GM21423 (cell line): Measurements from ENCODE around the gene NAV1.
A peak's percentile ranks its signal among the peaks of the same experiment; 100 is the strongest.

Experiments used
- ATAC-seq: cut with Tn5 transposase; IDR thresholded peaks from one replicate; pipeline ENCODE4 v1.9.1; 2021; ENCODE audit warnings: mild to moderate bottlenecking, moderate library complexity; ENCODE audit not compliant: unreplicated experiment

NAV1 gene

GRCh38 chr1:201502511-201502857, 36.4 kb upstream of the NAV1 start:
- no peak for ATAC-seq

GRCh38 chr1:201503397-201504176, 35.3 kb upstream of the NAV1 start:
- ATAC-seq: no peak

DNA sequence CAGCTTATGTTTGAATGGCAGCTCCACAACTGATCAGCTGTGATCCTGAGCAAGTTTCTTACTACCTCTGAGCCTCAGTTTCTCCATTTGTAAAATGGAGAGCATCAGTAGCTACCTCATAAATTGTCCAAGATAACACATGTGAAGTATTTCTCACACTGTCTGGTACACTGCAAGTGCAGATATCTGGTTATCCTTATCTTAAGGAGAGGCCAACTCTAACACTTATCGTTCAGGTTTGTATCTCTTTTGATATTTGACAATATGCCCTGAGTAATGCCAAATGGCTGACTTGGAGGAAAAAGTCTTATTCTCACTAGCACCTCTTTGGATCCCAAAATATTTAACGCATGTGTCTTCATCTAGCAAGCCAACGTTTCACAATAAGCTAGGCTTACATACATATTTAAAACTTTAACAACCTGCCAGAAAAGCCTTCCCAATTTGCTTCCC, 34.7 kb upstream of the NAV1 start:
- no peak for ATAC-seq

- ATAC-seq: no peak
These were observed 34.0 kb upstream of the NAV1 start for GRCh38 chr1:201504799-201505502.

DNA sequence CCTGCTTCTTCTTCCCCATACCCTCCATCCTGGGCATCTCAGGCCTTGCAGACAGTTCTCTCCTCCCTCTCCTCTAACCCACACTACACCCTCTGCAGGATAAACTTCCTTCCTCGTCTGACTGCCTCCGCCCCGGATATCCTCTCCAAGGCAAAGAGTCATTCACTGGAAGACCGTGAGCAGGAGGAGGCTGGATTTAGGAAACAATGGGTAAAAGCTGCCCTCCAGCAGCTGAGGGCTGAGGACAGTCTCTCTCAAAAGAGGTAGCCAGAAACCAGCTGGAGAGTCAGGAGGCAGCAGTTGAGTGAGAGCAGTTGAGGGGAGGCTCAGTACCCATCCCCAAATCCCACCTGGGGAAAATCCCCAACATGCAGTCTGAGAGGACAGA, 33.4 kb upstream of the NAV1 start:
- no peak for ATAC-seq

DNA sequence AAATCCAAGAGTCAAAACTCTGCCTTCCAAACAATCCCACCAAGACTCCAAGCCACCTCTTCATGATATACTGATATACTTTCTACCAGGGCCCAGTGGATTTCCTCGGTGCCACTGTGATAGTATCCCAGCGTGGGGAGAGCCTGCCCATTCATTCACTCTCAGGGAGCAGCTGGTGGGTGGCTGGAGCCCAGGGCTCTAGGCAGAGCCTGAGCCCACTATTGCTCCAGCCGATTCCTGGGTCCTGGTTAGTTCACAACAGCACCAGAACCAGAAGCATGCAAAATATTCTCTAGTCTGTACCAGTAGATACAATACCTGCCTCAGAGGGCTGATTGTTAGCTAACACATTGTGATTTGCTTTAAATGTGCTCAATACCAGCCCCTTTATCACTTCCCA, 32.8 kb upstream of the NAV1 start:
- ATAC-seq: no peak

GRCh38 chr1:201506557-201507359, 32.2 kb upstream of the NAV1 start, which contains the start of gene CSRP1:
Gene CSRP1 (minus strand): TSS chr1:201507123. CDS start chr1:201496303, 10,820 bp downstream.
- ATAC-seq: peak; percentile 88

DNA sequence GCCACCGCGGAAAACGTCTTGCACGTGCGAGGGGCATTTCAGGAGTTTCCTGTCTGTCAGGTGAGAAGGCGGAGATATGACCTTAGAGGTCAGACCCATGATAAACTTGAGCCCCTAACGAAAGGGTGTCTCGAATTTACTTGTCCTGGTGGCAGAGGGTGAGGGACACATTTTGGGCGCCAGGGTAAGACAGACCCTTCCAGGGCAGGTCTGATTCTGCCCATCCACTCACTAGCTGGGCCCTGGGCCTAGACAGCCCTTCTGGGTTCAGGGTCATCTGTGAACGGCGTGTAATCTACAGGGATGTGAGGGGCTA, 31.6 kb upstream of the NAV1 start:
- ATAC-seq: no peak

DNA sequence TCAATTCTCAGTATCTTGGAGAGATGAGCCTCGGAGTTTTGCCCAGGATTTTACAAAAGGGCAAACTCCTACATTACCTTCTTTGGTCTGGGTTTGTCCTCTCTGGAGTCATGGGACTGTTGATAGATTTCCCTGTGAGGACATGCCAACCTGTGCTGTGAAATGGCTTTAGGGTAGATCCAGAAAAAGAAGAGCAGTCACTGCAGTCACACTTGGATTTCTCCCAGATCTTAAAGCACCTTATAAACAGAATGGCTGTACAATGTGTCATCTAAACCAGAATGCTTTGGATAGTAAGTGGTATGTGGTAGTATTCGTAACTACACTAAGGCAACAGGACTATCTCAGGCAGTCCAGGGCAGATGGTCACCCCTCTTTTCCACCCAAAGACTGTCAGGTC, 30.1 kb upstream of the NAV1 start:
- no peak for ATAC-seq

- no peak for ATAC-seq
These were observed 29.1 kb upstream of the NAV1 start for GRCh38 chr1:201509601-201510374.

- no peak for ATAC-seq
These were observed 28.2 kb upstream of the NAV1 start for GRCh38 chr1:201510734-201511133.

DNA sequence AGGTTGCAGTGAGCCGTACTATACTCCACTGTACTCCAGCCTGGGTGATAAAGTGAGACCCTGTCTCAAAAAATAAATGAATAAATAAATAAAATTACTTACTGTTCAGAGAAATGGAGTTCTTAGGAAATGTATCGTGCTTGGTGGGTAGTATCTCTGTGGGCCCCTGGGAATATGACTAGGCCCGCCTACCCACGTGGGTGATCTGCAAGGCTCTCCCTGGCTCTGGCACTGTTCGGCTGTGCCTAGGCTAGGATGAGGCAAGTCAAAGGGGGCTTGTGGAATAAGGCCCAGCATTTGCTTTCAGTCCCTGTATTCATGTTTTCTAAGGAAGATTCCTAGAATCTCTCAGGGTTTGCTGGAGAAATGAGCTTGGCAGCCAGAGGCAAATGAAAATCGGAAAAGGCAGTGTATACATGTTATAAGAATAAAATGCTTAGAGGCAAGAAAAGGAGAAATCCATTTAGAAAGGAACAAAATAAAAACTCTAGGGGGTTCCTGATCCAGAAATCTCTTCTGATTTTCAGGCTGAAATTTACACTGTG, 27.5 kb upstream of the NAV1 start:
- ATAC-seq: no peak

DNA sequence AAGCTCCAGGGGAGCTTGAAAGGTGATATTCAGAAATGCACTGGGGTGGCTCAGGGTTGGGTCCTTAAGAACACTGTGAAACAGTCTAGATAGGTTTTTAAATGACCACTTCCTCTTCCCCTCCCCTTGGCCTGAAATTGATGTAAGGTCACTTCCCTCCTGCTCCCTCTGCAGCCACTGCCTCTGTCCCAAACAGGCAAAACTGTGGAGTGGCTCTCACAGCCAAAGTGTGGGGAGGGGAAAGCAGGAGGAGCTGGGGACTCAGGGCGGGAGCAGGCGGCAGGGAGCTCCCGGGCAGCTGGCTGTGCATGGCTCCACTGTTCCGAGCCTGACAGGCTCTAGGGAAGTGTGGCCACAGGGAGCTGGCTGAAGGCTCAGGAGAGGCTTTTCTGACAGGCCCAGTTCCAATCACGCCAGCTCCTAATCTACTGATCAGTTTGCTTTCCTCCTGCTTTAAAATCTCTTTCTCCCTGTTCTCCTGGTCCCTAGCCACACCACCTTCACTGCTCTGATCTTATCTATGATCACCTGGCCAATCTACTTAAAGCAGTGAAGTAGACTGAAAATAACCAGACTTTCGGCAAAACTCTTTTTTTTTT, 26.9 kb upstream of the NAV1 start:
- ATAC-seq: peak; percentile 33

DNA sequence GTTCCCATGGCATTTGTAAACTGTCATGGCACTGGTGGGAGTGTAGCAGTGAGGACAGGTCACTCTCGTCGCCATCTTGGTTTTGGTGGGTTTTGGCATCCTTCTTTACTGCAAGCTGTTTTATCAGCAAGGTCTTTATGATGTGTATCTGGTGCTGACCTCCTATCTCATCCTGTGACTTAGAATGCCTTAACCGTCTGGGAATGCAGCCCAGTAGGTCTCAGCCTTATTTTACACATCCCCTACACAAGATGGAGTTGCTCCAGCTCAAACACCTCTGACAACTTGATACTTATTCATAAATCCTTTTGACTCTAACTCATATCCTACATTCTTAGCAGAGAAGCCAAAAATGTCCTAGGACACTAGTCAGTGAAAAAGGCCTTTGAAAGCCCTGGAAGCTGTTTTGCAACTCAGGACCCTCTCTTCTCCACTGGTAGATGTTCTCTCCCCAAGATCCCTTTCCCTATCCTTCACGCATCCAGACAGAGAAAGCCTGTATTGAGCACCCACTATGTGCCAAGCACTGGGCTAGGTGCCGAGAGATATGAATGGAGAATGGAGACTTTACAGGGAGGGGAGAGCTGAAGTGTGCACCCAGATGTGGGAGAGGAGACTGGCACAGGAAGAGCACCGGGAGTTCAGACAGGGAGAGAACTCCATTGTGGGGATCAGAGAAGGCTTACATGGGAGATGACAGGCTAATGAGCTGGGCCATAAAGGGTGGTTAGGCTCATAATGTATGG, 25.3 kb upstream of the NAV1 start:
- no peak for ATAC-seq

DNA sequence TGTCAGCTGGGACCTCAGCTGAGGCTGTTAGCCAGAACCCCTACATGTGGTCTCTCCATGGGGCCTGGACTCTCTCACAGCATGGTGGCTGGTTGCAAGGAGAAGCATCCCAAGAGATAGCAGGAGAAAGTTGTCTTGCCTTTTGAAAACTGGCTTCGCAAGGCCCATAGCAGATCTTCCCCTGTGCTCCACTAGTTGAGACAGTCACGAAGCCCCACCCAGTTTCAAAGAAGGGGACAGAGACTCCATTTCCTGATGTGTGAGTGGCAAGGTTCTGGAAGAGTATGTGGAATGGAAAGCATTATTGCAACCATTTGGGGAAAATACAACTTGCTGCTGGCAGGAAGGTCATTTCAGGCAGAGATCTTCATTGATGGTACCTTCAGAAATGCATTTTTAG, 24.5 kb upstream of the NAV1 start:
- ATAC-seq: no peak

DNA sequence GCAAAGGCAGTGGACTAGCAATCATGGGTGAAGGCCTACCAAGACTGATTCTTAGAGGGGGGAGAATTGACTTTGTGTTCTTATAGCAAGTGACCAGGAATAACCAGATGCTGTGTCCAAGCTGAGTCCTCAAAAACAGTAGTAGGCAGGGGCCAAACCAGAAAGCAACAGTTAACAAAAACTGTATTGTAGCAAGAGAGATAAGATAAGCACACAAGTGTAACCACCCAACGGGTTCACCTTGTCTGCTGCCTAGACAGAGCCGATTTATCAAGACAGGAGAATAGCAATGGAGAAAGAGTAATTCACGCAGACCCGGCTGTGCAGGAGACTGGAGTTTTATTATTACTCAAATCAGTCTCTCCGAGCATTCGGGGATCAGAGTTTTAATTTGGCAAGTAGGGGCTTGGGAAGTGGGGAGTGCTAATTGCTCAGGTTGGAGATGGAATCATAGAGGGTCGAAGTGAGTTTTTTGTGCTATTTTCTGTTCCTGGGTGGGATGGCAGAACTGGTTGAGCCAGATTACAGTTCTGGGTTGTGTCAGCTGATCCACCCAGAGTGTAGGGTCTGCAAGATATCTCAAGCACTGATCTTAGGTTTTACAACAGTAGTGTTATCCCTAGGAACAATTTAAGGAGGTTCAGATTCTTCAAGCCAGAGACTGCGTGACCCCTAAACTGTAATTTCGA, 23.7 kb upstream of the NAV1 start:
- no peak for ATAC-seq

GRCh38 chr1:201515895-201516294, 23.0 kb upstream of the NAV1 start:
- ATAC-seq: no peak

DNA sequence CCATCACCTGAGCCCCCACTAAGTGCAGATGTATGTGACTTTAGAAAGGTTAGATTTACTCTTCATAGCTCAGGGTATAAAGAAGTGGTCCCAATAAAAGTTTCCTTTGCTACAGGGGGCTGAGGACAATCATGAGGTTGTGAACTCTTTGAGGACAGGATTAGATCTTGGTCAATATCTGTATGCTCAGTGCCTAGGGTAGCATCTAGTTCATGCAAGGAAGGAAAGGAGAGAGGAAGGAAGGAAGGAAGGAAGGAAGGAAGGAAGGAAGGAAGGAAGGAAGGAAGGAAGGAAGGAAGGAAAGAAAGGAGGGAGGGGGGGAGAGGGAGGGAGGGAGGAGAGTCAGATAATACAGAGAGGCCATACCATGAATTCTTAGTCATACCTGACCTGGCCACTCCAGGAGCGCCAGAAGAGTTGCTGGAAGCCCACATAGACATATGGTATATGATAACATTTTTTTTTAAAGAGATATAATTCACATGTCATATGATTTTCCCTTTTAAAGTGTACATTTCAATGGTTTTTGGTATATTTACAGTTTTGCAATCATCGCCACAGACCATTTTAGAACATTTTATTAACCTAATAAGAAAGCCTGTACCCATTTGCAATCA, 22.3 kb upstream of the NAV1 start:
- ATAC-seq: no peak

DNA sequence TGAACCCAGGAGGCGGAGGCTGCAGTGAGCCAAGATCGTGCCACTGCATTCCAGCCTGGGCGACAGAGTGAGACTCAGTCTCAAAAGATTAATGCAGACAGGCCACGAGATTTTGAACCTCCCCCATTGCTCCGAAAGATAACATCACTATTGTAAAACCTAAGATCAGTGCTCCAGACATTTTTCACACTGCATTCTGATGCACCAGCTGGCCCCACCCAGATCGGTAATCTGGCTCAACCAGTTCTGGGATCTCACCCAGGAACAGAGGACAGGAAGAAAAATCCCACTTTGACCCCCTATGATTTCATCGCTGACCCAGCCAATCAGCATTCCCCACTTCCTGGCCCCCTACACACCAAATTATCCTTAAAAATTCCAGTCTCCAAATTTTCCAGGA, 21.3 kb upstream of the NAV1 start:
- no peak for ATAC-seq
